Activated CD4-positive, alpha-beta T cell treated with anti-CD3 and anti-CD28 coated beads, Interleukin-10, Interleukin-2, amounts not matched to agents 100 ng/mL and 50 ng/mL, durations not matched to agents 16 hours and 8 hours (primary cell): ENCODE measurements around the gene LTC4S.
"Not testable (repeated sequence)": the region's sequence is repeated elsewhere in the genome, so short reads cannot be mapped to it uniquely, and the experiment has no call there.

Experiments used
- DNase-seq: peaks from one replicate; pipeline ENCODE4 v3.0.0-alpha.2; 2020

The LTC4S gene

GRCh38 chr5:179769796-179770195 lies 24.0 kb upstream of the LTC4S start:
- no peak for DNase-seq

GRCh38 chr5:179771311-179771895 lies 22.4 kb upstream of the LTC4S start:
- DNase-seq, result no peak

- DNase-seq, result no peak
Observed at GRCh38 chr5:179772351-179772750, 21.4 kb upstream of the LTC4S start.

- no peak for DNase-seq
Observed at GRCh38 chr5:179773686-179774040, 20.1 kb upstream of the LTC4S start.

GRCh38 chr5:179774442-179774841 lies 19.3 kb upstream of the LTC4S start:
- DNase-seq, result no peak

- DNase-seq, result no peak
Observed at GRCh38 chr5:179776411-179776938, 17.3 kb upstream of the LTC4S start.

- DNase-seq, result no peak
Observed at GRCh38 chr5:179777456-179777855, 16.3 kb upstream of the LTC4S start.

- no peak for DNase-seq
Observed at GRCh38 chr5:179777909-179778308, 15.9 kb upstream of the LTC4S start.

- no peak for DNase-seq
Observed at GRCh38 chr5:179778591-179778990, 15.2 kb upstream of the LTC4S start.

- no peak for DNase-seq
Observed at GRCh38 chr5:179779826-179780225, 14.0 kb upstream of the LTC4S start.

- DNase-seq, result no peak
Observed at GRCh38 chr5:179780362-179780761, 13.4 kb upstream of the LTC4S start.

- no peak for DNase-seq
Observed at GRCh38 chr5:179781846-179782245, 11.9 kb upstream of the LTC4S start.

GRCh38 chr5:179783128-179783527 lies 10.7 kb upstream of the LTC4S start:
- DNase-seq, result no peak

- DNase-seq, result no peak
Observed at GRCh38 chr5:179786861-179787260, 6.9 kb upstream of the LTC4S start.

- DNase-seq, result no peak
Observed at GRCh38 chr5:179788193-179788854, 5.5 kb upstream of the LTC4S start.

- not testable (repeated sequence) for DNase-seq
Observed at GRCh38 chr5:179789278-179789677, 4.5 kb upstream of the LTC4S start.

- DNase-seq, result no peak
Observed at GRCh38 chr5:179791881-179792611, 1.7 kb upstream of the LTC4S start.

- no peak for DNase-seq
Observed at GRCh38 chr5:179792612-179793467, 946 bp upstream of the LTC4S start.

- no peak for DNase-seq
Observed at GRCh38 chr5:179794171-179794570, 385 bp downstream of the LTC4S start.

GRCh38 chr5:179794575-179794974 lies 789 bp downstream of the LTC4S start:
- DNase-seq, result no peak

GRCh38 chr5:179795049-179795862 lies 1.5 kb downstream of the LTC4S start:
- DNase-seq, result no peak
